ENCODE measurements around the gene KIF2A.

Gene KIF2A

GRCh38 chr5:62305715-62306322 is at the start of gene KIF2A:
Gene KIF2A (plus strand): TSS chr5:62306206. CDS start chr5:62306473, 267 bp downstream.
- peak within 1 kb of the TSS; percentile 85 to 91 for H3K27ac ChIP-seq (ENCODE audit: low read depth in 2 of 2, low read length in 2 of 2)
- H3K9me3 ChIP-seq (ENCODE audit: control insufficient read depth in 2 of 2, low read length in 2 of 2): no peaks in the 10 kb centered on the region
- H3K36me3 ChIP-seq (ENCODE audit: control insufficient read depth in 2 of 2, insufficient read depth in 2 of 2, low read length in 2 of 2): peaks cover 0 to 2% of the 10 kb centered on the region in 2 donors
- peaks cover 8% of the 10 kb centered on the region in 2 donors for H3K4me1 ChIP-seq (ENCODE audit: control insufficient read depth in 2 of 2, insufficient read depth in 2 of 2, low read length in 2 of 2)
- H3K9ac ChIP-seq (ENCODE audit: low read depth in 1 of 2, low read length in 2 of 2): peak within 1 kb of the TSS; percentile 78 to 86
- peak within 1 kb of the TSS; percentile 86 to 92 for H3K4me3 ChIP-seq (ENCODE audit: low read length in 2 of 2)
- H3K27me3 ChIP-seq (ENCODE audit: control insufficient read depth in 2 of 2, insufficient read depth in 2 of 2, low read length in 2 of 2): no peaks in the 10 kb centered on the region

- no peak overlapping the region for H3K4me3 ChIP-seq (ENCODE audit: low read length in 2 of 2)
- H3K27me3 ChIP-seq (ENCODE audit: control insufficient read depth in 2 of 2, insufficient read depth in 2 of 2, low read length in 2 of 2): no peaks in the 10 kb centered on the region
- no peaks in the 10 kb centered on the region for H3K36me3 ChIP-seq (ENCODE audit: control insufficient read depth in 2 of 2, insufficient read depth in 2 of 2, low read length in 2 of 2)
- H3K9ac ChIP-seq (ENCODE audit: low read depth in 1 of 2, low read length in 2 of 2): no peak overlapping the region
- H3K9me3 ChIP-seq (ENCODE audit: control insufficient read depth in 2 of 2, low read length in 2 of 2): no peaks in the 10 kb centered on the region
- no peaks in the 10 kb centered on the region for H3K4me1 ChIP-seq (ENCODE audit: control insufficient read depth in 2 of 2, insufficient read depth in 2 of 2, low read length in 2 of 2)
- no peak overlapping the region for H3K27ac ChIP-seq (ENCODE audit: low read depth in 2 of 2, low read length in 2 of 2)
These were observed 49.0 kb upstream of the KIF2A start for GRCh38 chr5:62257020-62257367.

GRCh38 chr5:62258654-62259053 is 47.4 kb upstream of the KIF2A start:
- H3K9ac ChIP-seq (ENCODE audit: low read depth in 1 of 2, low read length in 2 of 2): no peak overlapping the region
- no peaks in the 10 kb centered on the region for H3K36me3 ChIP-seq (ENCODE audit: control insufficient read depth in 2 of 2, insufficient read depth in 2 of 2, low read length in 2 of 2)
- H3K27ac ChIP-seq (ENCODE audit: low read depth in 2 of 2, low read length in 2 of 2): no peak overlapping the region
- no peaks in the 10 kb centered on the region for H3K9me3 ChIP-seq (ENCODE audit: control insufficient read depth in 2 of 2, low read length in 2 of 2)
- H3K4me3 ChIP-seq (ENCODE audit: low read length in 2 of 2): no peak overlapping the region
- no peaks in the 10 kb centered on the region for H3K27me3 ChIP-seq (ENCODE audit: control insufficient read depth in 2 of 2, insufficient read depth in 2 of 2, low read length in 2 of 2)
- no peaks in the 10 kb centered on the region for H3K4me1 ChIP-seq (ENCODE audit: control insufficient read depth in 2 of 2, insufficient read depth in 2 of 2, low read length in 2 of 2)

GRCh38 chr5:62259699-62260250 is 46.2 kb upstream of the KIF2A start:
- Histone ChIP-seq H3K4me3 (ENCODE audit: low read length in 2 of 2) (no peak overlapping the region), H3K27ac (ENCODE audit: low read depth in 2 of 2, low read length in 2 of 2) (no peak overlapping the region)

GRCh38 chr5:62260513-62260912 is 45.5 kb upstream of the KIF2A start:
- no peaks in the 10 kb centered on the region for H3K36me3 ChIP-seq (ENCODE audit: control insufficient read depth in 2 of 2, insufficient read depth in 2 of 2, low read length in 2 of 2)
- no peak overlapping the region for H3K4me3 ChIP-seq (ENCODE audit: low read length in 2 of 2)
- no peak overlapping the region for H3K27ac ChIP-seq (ENCODE audit: low read depth in 2 of 2, low read length in 2 of 2)
- H3K4me1 ChIP-seq (ENCODE audit: control insufficient read depth in 2 of 2, insufficient read depth in 2 of 2, low read length in 2 of 2): no peaks in the 10 kb centered on the region
- no peak overlapping the region for H3K9ac ChIP-seq (ENCODE audit: low read depth in 1 of 2, low read length in 2 of 2)
- no peaks in the 10 kb centered on the region for H3K27me3 ChIP-seq (ENCODE audit: control insufficient read depth in 2 of 2, insufficient read depth in 2 of 2, low read length in 2 of 2)
- H3K9me3 ChIP-seq (ENCODE audit: control insufficient read depth in 2 of 2, low read length in 2 of 2): no peaks in the 10 kb centered on the region

More at GRCh38 chr5:62259699-62260250, 46.2 kb upstream of the KIF2A start:
- H3K9me3 ChIP-seq (ENCODE audit: control insufficient read depth in 2 of 2, low read length in 2 of 2): no peaks in the 10 kb centered on the region
- H3K9ac ChIP-seq (ENCODE audit: low read depth in 1 of 2, low read length in 2 of 2): no peak overlapping the region
- no peaks in the 10 kb centered on the region for H3K27me3 ChIP-seq (ENCODE audit: control insufficient read depth in 2 of 2, insufficient read depth in 2 of 2, low read length in 2 of 2)
- no peaks in the 10 kb centered on the region for H3K36me3 ChIP-seq (ENCODE audit: control insufficient read depth in 2 of 2, insufficient read depth in 2 of 2, low read length in 2 of 2)
- no peaks in the 10 kb centered on the region for H3K4me1 ChIP-seq (ENCODE audit: control insufficient read depth in 2 of 2, insufficient read depth in 2 of 2, low read length in 2 of 2)

- H3K4me1 ChIP-seq (ENCODE audit: control insufficient read depth in 2 of 2, insufficient read depth in 2 of 2, low read length in 2 of 2): no peaks in the 10 kb centered on the region
These were observed 42.6 kb upstream of the KIF2A start for GRCh38 chr5:62263401-62263800.

GRCh38 chr5:62265648-62266112 is 40.3 kb upstream of the KIF2A start:
- Histone ChIP-seq H3K4me3 (ENCODE audit: low read length in 2 of 2) (no peak overlapping the region), H3K9ac (ENCODE audit: low read depth in 1 of 2, low read length in 2 of 2) (no peak overlapping the region), H3K36me3 (ENCODE audit: control insufficient read depth in 2 of 2, insufficient read depth in 2 of 2, low read length in 2 of 2) (no peaks in the 10 kb centered on the region), H3K27me3 (ENCODE audit: control insufficient read depth in 2 of 2, insufficient read depth in 2 of 2, low read length in 2 of 2) (no peaks in the 10 kb centered on the region), H3K9me3 (ENCODE audit: control insufficient read depth in 2 of 2, low read length in 2 of 2) (no peaks in the 10 kb centered on the region), H3K4me1 (ENCODE audit: control insufficient read depth in 2 of 2, insufficient read depth in 2 of 2, low read length in 2 of 2) (no peaks in the 10 kb centered on the region), H3K27ac (ENCODE audit: low read depth in 2 of 2, low read length in 2 of 2) (no peak overlapping the region)

More at GRCh38 chr5:62263401-62263800, 42.6 kb upstream of the KIF2A start:
- Histone ChIP-seq H3K36me3 (ENCODE audit: control insufficient read depth in 2 of 2, insufficient read depth in 2 of 2, low read length in 2 of 2) (no peaks in the 10 kb centered on the region), H3K9ac (ENCODE audit: low read depth in 1 of 2, low read length in 2 of 2) (no peak overlapping the region), H3K27me3 (ENCODE audit: control insufficient read depth in 2 of 2, insufficient read depth in 2 of 2, low read length in 2 of 2) (no peaks in the 10 kb centered on the region), H3K9me3 (ENCODE audit: control insufficient read depth in 2 of 2, low read length in 2 of 2) (no peaks in the 10 kb centered on the region), H3K4me3 (ENCODE audit: low read length in 2 of 2) (no peak overlapping the region), H3K27ac (ENCODE audit: low read depth in 2 of 2, low read length in 2 of 2) (no peak overlapping the region)

- H3K9ac ChIP-seq (ENCODE audit: low read depth in 1 of 2, low read length in 2 of 2): no peak overlapping the region
- H3K4me3 ChIP-seq (ENCODE audit: low read length in 2 of 2): no peak overlapping the region
- H3K27ac ChIP-seq (ENCODE audit: low read depth in 2 of 2, low read length in 2 of 2): no peak overlapping the region
- H3K9me3 ChIP-seq (ENCODE audit: control insufficient read depth in 2 of 2, low read length in 2 of 2): no peaks in the 10 kb centered on the region
- H3K27me3 ChIP-seq (ENCODE audit: control insufficient read depth in 2 of 2, insufficient read depth in 2 of 2, low read length in 2 of 2): no peaks in the 10 kb centered on the region
- H3K36me3 ChIP-seq (ENCODE audit: control insufficient read depth in 2 of 2, insufficient read depth in 2 of 2, low read length in 2 of 2): no peaks in the 10 kb centered on the region
- no peaks in the 10 kb centered on the region for H3K4me1 ChIP-seq (ENCODE audit: control insufficient read depth in 2 of 2, insufficient read depth in 2 of 2, low read length in 2 of 2)
These were observed 39.4 kb upstream of the KIF2A start for GRCh38 chr5:62266573-62266972.

- Histone ChIP-seq H3K36me3 (ENCODE audit: control insufficient read depth in 2 of 2, insufficient read depth in 2 of 2, low read length in 2 of 2) (no peaks in the 10 kb centered on the region), H3K9me3 (ENCODE audit: control insufficient read depth in 2 of 2, low read length in 2 of 2) (no peaks in the 10 kb centered on the region), H3K9ac (ENCODE audit: low read depth in 1 of 2, low read length in 2 of 2) (no peak overlapping the region), H3K27me3 (ENCODE audit: control insufficient read depth in 2 of 2, insufficient read depth in 2 of 2, low read length in 2 of 2) (no peaks in the 10 kb centered on the region), H3K4me3 (ENCODE audit: low read length in 2 of 2) (no peak overlapping the region), H3K27ac (ENCODE audit: low read depth in 2 of 2, low read length in 2 of 2) (no peak overlapping the region), H3K4me1 (ENCODE audit: control insufficient read depth in 2 of 2, insufficient read depth in 2 of 2, low read length in 2 of 2) (no peaks in the 10 kb centered on the region)
These were observed 37.8 kb upstream of the KIF2A start for GRCh38 chr5:62268234-62268633.

GRCh38 chr5:62268792-62269191 is 37.2 kb upstream of the KIF2A start:
- Histone ChIP-seq H3K9ac (ENCODE audit: low read depth in 1 of 2, low read length in 2 of 2) (no peak overlapping the region), H3K36me3 (ENCODE audit: control insufficient read depth in 2 of 2, insufficient read depth in 2 of 2, low read length in 2 of 2) (no peaks in the 10 kb centered on the region), H3K27me3 (ENCODE audit: control insufficient read depth in 2 of 2, insufficient read depth in 2 of 2, low read length in 2 of 2) (no peaks in the 10 kb centered on the region)

More at GRCh38 chr5:62268792-62269191, 37.2 kb upstream of the KIF2A start:
- no peaks in the 10 kb centered on the region for H3K9me3 ChIP-seq (ENCODE audit: control insufficient read depth in 2 of 2, low read length in 2 of 2)
- H3K27ac ChIP-seq (ENCODE audit: low read depth in 2 of 2, low read length in 2 of 2): no peak overlapping the region
- H3K4me3 ChIP-seq (ENCODE audit: low read length in 2 of 2): no peak overlapping the region
- no peaks in the 10 kb centered on the region for H3K4me1 ChIP-seq (ENCODE audit: control insufficient read depth in 2 of 2, insufficient read depth in 2 of 2, low read length in 2 of 2)
